Ishikawa (cell line): ENCODE results near the gene CACNA2D3.

Experiments
- CEBPB ChIP-seq: IDR thresholded peaks from 2 replicates; pipeline ENCODE4 v1.6.1; 2012
- CREB1 ChIP-seq: IDR thresholded peaks from 2 replicates; pipeline ENCODE4 v1.6.1; 2012; ENCODE audit warnings: low read depth
- EGR1 ChIP-seq: IDR thresholded peaks from 2 replicates; pipeline ENCODE4 v1.6.1; 2012
- EP300 ChIP-seq: IDR thresholded peaks from 2 replicates; pipeline ENCODE4 v1.6.1; 2012; ENCODE audit warnings: borderline replicate concordance
- FOXM1 ChIP-seq: IDR thresholded peaks from 2 replicates; pipeline ENCODE4 v1.6.1; 2012; ENCODE audit warnings: low read depth, borderline replicate concordance
- MAX ChIP-seq: IDR thresholded peaks from 2 replicates; pipeline ENCODE4 v1.6.1; 2012
- NFIC ChIP-seq: IDR thresholded peaks from 2 replicates; pipeline ENCODE4 v1.6.1; 2012
- RAD21 ChIP-seq: IDR thresholded peaks from 2 replicates; pipeline ENCODE4 v1.6.1; 2012; ENCODE audit warnings: low read depth
- REST ChIP-seq: IDR thresholded peaks from 2 replicates; pipeline ENCODE4 v1.6.1; 2012; ENCODE audit warnings: low read depth, mild to moderate bottlenecking
- TAF1 ChIP-seq: IDR thresholded peaks from 2 replicates; pipeline ENCODE4 v1.6.1; 2012; ENCODE audit warnings: low read depth, mild to moderate bottlenecking
- TCF12 ChIP-seq: IDR thresholded peaks from 2 replicates; pipeline ENCODE4 v1.6.1; 2012; ENCODE audit warnings: low read depth
- TEAD4 ChIP-seq: IDR thresholded peaks from 2 replicates; pipeline ENCODE4 v1.6.1; 2012
- USF1 ChIP-seq: IDR thresholded peaks from 2 replicates; pipeline ENCODE4 v1.6.1; 2012
- YY1 ChIP-seq: IDR thresholded peaks from 2 replicates; pipeline ENCODE4 v1.6.1; 2012; ENCODE audit warnings: low read depth
- ZBTB7A ChIP-seq: IDR thresholded peaks from 2 replicates; pipeline ENCODE4 v1.6.1; 2012; ENCODE audit warnings: low read depth

CACNA2D3 gene

GRCh38 chr3:54818942-54819341, 696.6 kb downstream of the CACNA2D3 start:
- TF ChIP-seq ZBTB7A: no peak
- TF ChIP-seq CEBPB: no peak
- no peak for TF ChIP-seq CREB1

GRCh38 chr3:54819946-54820345, 697.6 kb downstream of the CACNA2D3 start:
- TF ChIP-seq TEAD4 (no peak), ZBTB7A (no peak), FOXM1 (no peak), TAF1 (no peak), NFIC (no peak), CEBPB (no peak), YY1 (no peak), TCF12 (no peak), MAX (no peak), REST (no peak), RAD21 (no peak), EGR1 (no peak), CREB1 (no peak), EP300 (no peak), USF1 (no peak)

GRCh38 chr3:54822206-54822605, 699.9 kb downstream of the CACNA2D3 start:
- TF ChIP-seq CREB1 (no peak), RAD21 (no peak), EP300 (no peak), REST (no peak), FOXM1 (no peak)

GRCh38 chr3:54826251-54826691, 703.9 kb downstream of the CACNA2D3 start:
- TF ChIP-seq YY1 (no peak), EGR1 (no peak), CEBPB (no peak), ZBTB7A (no peak), USF1 (no peak)

GRCh38 chr3:54827056-54827687, 704.8 kb downstream of the CACNA2D3 start:
- TF ChIP-seq MAX: no peak
- TF ChIP-seq TEAD4: no peak
- TF ChIP-seq CEBPB: no peak
- TF ChIP-seq FOXM1: no peak
- no peak for TF ChIP-seq USF1
- no peak for TF ChIP-seq ZBTB7A
- no peak for TF ChIP-seq CREB1
- no peak for TF ChIP-seq EP300
- no peak for TF ChIP-seq TCF12
- TF ChIP-seq TAF1: no peak
- TF ChIP-seq YY1: no peak
- no peak for TF ChIP-seq REST
- no peak for TF ChIP-seq NFIC
- no peak for TF ChIP-seq RAD21
